Mesenteric fat pad (tissue), 1 donor: Measurements from ENCODE around the gene VIL1. TPM values are rescaled to one million over a fixed set of nuclear protein-coding genes. Genes with fewer than 3 reads are reported as not detected.

ENCODE experiments used
- DNase-seq: peaks from one replicate; pipeline ENCODE4 v3.0.0-alpha.2; 2020; ENCODE audit warnings: low spot score
- long read RNA-seq: library from polyadenylated mRNA; unstranded; transcript quantifications from one replicate; pipeline ENCODE4 v2.0.0, GENCODE V29; 2020
- total RNA-seq: library from RNA; stranded (reverse); fragmentation: NEBNext Ultra II Directional; extraction: Animal tissue kit (Norgen Biotek cat#: 25700); gene quantifications from one replicate; pipeline ENCODE4 v1.2.1, GENCODE V29; 2021
- donor health status: DM: yes; HTN: yes; CAD: no.

VIL1 gene
- total RNA-seq, result 0.55 TPM
- long read RNA-seq, result 0 reads

DNA sequence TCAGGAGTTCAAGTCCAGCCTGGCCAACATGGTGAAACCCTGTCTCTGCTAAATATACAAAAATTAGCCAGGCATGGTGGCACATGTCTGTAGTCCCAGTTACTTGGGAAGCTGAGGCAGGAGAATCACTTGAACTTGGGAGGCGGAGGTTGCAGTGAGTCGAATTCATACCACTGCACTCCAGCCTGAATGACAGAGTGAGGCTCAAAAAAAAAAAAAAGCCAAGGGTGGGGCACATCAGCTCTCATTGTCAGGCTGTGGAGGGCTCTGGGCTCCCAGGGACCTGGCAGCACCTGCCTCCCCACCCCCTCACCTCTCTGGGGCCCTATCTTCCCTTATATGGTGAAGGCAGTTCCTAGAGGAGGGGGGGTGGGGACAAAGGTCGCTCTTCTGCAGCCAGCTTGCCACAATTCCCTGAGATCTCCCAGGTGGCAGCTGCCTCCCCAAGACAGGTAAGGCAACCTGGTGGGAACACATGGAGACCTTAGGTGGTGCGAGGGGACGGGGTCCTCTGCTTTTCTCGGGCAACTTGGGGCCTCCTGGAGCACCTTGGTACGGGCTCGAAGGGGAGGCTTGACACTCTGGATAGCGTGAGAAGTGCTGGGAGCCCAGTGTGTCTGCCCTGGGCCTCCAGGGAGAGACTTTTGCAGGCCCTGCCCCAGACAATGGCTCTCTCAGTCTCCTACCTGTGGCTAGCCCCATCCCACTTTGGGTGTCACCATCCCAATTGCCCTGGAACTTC is at the start of gene VIL1:
Gene VIL1, plus strand, starts transcription at position 407 of the 742 bp plus-strand sequence. CDS start 4,656 bp downstream, outside the sequence.
- no peak for DNase-seq

DNA sequence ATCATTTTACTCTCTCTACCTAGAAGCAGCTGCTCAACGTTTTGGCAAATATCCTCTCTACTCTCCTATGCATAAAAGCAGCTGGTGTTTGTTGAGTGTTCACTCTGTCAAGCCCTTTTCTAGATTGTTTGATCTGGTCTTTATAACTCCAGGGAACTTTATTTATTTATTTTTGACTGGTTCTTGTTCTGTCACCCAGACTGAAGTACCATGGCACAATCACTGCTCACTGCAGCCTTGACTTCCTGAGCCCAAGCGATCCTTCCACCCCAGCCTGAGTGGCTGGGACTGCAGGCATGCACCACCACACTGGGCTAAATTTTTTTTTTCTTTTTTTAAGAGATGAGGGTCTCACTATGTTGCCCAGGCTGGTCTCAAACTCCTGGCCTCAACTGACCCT is 49.6 kb upstream of the VIL1 start:
- no peak for DNase-seq

DNA sequence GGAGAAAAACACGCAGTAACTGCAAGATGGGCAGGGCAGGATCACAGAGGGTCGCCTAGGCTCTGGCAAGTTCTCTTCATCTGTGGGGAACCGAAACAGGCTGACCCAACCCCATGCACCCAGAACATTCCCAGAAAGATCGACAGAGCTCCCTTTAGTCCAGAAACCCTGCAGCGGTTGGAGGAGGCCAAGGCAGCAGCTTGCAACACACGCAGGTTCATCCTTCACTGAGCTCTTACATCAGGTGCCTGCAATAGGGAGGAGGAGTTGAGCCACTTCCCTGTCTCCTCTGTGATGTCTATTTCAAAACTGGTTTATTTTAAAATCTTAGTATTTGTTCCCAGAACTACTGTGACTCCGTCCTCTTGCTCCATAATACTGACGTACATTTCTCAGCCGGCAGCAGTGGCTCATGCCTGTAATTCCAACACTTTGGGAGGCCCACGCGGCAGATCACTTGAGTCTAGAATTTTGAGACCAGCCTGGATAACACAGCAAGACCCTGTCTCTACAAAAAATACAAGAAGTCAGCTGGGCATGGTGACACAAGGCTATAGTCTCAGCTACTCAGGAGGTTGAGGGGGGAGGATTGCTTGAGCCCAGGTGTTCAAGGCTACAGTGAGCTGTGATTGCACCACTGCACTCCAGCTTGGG is 48.4 kb upstream of the VIL1 start:
- no peak for DNase-seq

DNA sequence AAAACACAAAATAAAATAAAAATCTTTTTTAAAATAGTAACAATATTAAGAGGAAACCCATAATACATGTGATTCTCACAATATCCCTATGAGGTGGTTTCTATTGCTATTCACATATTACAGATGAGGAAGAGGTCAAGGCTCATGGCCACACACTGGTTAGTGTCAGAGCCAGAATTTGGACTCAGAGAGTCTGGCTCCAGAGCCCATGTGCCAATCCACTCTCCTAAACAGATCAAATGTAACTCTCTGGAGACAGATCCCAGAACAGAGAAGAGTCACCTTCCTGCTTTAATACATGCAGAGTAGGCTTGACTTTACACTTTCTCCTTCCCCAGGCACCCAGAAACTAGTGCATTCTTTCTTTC is 47.0 kb upstream of the VIL1 start:
- no peak for DNase-seq

DNA sequence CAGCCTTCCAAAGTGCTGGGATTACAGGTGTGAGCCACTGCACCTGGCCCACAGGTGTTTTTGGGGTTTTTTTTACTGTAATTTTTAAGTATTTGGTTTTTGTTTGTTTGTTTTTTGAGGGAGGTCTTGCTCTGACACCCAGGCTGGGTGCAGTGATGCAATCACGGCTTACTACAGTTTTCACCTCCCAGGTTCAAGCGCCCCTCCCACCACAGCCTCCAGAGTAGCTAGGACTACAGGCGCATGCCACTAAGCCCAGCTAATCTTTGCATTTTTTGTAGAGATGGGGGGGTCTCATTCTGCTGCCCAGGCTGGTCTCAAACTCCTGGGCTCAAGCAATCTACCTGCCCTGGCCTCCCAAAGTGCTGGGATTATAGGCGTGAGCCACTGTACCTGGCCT is 44.1 kb upstream of the VIL1 start:
- DNase-seq, result no peak

DNA sequence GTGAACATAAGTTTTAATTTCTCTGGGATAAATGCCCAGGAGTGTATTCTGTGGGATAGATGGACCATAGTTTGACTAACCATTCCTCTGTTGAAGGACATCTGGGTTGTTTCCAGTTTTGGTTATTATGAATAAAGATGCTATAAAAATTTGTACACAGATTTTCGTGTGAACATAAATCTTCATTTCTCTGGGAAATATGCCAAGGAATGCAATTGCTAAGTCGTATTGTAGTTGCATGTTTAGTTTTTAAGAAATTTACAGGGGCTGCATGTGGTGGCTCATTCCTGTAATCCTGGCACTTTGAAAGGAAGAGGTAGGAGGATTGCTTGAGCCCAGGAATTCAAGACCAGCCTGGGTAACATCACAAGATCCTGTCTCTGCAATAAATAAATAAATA is 43.7 kb upstream of the VIL1 start:
- no peak for DNase-seq

DNA sequence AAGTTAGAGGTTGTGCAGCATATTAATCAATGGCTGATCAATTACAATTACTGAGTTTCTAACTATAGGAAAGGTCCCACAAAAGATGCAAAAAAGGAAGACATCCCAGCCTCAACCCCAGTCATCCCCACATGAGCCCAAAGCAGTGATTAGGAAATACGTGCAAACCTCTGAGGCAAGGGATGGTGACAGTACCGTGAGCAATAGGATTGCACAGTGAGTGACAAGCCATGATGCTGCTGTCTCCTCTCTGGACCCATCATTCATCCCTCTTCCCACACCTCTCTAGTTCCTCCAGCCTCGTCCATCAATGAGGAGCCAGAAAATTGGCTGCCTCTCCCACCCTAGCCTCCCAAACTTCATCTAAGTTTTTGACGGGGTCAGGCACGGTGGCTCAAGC is 40.9 kb upstream of the VIL1 start:
- no peak for DNase-seq

DNA sequence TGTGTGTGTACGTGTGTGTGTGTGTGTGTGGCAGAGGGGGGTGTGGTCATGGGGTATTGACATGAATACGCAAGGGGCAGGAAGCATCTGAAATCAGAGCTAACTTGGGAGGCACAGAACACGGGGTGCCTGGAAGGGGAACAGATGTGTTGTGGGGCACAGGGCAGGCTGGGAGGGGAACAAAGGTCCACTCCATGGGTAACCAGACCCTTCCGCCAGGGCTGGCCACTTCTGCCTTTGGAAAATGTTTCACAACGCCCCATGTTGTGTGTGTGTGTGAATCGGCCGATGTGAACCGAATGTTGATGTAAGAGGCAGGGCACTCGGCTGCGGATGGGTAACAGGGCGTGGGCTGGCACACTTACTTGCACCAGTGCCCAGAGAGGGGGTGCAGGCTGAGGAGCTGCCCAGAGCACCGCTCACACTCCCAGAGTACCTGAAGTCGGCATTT is 37.0 kb upstream of the VIL1 start, which contains the start of gene SLC11A1:
Gene SLC11A1, plus strand, starts transcription at position 358 of the 451 bp plus-strand sequence. CDS start 96 bp downstream, outside the sequence.
- no peak for DNase-seq

DNA sequence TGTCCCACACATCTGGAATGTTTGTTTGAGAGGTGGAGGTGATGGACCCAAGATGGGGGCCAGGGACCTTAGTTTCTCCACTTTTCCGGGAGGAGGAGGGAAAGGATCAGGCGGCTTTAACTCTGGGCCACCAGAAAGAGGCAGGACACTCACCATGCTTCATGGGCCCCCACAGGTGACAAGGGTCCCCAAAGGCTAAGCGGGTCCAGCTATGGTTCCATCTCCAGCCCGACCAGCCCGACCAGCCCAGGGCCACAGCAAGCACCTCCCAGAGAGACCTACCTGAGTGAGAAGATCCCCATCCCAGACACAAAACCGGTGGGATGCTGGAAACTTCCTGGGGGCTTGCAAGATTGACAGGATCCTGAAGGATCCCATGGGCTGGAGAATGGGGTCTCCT is 36.1 kb upstream of the VIL1 start:
- no peak for DNase-seq

DNA sequence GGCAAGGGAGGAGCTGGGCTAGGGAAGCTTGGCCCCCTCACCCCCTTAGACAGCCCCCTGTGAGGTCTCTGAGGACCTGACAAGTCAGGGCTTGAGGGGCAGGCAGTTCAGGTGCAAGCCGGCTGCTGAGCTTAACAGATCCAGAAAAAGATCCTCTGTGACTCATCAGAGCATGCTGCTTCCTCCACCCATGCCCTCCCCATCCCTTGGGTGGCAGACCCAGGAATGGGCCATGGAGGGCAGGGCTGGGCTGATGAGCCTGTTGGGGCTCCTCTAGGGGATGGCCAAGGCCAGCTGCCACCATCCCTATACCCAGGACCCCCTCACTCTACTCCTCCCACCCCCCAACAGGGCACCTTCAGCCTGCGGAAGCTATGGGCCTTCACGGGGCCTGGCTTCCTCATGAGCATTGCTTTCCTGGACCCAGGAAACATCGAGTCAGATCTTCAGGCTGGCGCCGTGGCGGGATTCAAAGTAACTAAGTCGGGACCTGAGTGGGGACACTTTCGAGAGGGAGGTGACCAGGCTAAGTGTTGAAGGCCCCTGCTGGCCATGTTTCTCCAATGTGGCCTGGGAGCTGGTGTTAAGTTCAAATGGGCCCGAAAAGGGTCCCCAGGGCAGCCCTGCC is 34.9 kb upstream of the VIL1 start:
- DNase-seq, result no peak

DNA sequence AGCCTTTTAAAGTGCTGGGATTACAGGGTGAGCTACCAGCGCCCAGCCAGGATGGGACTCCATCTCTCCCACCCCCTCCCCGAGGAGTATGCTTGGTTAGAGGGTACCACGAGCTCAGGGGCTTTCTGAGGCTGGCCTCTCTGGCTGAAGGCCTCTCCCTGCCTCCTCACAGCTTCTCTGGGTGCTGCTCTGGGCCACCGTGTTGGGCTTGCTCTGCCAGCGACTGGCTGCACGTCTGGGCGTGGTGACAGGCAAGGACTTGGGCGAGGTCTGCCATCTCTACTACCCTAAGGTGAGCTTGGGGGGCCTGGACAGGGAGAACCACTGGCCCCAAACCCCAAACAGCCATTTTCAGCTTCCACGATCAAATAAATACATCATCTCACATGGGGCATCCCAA is 33.9 kb upstream of the VIL1 start:
- DNase-seq, result no peak

DNA sequence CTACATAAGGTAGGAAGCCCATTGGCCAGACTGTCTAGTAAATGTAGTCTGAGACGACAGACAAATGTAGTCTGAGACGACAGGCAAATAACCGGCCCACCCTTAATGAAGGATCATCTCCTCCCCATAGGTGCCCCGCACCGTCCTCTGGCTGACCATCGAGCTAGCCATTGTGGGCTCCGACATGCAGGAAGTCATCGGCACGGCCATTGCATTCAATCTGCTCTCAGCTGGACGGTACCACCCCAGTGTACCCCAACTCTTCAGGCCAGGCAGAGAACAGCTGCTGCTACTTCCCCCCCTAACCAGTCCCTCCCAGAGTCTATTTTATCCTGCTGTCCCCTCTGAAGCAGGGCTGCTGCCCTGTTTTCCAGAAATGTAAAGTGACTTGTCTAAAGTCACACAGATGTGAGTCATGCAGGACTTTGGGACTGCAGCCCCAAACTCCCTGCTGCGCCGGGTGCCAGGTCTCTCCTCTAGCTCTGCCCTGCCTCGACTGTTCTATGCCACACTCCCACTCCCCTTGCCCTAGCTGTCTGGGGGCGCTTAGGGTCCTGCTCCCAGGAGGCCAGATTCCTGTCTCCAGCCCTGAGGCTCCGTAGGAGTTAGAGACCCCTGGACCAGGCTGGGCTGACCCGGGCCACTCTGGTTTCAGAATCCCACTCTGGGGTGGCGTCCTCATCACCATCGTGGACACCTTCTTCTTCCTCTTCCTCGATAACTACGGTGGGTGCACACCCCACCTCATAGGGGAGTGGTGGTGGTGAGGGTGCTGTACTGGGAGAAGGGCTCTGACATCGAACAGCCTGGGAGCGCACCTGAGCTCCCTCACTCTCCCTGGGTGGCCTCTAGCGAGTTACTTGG is 32.2 kb upstream of the VIL1 start:
- DNase-seq, result no peak

DNA sequence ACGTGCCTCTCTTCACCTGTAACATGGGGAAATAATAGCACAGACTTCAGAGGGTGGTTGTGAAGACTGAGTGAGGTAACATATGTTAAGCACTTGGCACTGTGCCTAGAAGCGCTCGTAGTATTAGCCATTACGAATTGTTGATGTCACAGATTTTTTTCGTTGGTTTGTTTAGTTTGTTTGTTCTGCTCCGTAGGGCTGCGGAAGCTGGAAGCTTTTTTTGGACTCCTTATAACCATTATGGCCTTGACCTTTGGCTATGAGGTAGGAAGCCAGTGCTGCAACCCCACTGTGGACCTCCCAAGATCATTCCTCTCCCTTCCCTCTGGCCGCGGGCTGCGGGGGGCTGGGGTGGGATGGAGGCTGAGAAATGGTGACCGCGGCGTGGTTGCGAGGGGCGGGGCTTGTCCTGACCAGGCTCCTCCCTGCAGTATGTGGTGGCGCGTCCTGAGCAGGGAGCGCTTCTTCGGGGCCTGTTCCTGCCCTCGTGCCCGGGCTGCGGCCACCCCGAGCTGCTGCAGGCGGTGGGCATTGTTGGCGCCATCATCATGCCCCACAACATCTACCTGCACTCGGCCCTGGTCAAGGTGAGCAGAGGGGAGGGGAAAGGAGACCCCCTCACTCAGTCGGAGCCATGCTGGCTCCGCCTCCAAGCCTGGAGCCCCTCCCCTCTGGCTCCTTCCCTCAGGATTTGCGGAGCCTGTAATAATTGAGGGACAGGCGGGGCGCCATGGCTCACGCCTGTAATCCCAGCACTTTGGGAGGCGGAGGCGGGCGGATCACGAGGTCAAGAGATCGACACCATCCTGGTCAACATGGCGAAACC is 31.3 kb upstream of the VIL1 start:
- DNase-seq, result no peak

DNA sequence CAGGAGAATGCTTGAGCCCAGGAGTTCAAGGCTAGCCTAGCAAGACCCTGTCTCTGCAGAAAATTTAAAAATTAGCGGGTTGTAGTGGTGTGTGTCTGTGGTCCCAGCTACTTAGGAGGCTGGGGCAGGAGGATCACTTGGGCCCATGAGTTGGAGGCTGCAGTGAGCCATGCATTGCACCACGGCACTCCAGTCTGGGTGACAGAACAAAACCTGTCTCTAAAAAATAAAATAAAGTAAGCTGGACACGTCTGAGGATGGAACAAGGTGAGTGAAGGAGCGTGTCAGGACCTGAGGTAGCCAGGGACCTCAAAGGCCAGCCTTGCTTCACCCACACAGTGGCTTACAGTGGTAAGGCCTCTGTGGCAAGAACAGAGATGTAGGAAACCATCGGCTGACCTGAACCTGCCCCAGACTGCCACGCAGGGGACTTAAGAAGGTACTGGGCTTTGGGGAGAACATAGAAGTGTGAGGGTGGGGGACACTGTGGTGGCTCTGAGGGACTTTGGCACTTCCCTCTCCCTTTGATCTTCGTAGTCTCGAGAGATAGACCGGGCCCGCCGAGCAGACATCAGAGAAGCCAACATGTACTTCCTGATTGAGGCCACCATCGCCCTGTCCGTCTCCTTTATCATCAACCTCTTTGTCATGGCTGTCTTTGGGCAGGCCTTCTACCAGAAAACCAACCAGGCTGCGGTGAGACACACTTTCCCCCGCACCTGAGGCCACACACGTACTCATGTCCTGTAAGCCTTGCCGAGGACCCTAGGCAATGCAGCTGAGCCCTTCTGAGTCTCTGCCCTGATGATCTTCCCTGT is 29.4 kb upstream of the VIL1 start:
- DNase-seq, result no peak

DNA sequence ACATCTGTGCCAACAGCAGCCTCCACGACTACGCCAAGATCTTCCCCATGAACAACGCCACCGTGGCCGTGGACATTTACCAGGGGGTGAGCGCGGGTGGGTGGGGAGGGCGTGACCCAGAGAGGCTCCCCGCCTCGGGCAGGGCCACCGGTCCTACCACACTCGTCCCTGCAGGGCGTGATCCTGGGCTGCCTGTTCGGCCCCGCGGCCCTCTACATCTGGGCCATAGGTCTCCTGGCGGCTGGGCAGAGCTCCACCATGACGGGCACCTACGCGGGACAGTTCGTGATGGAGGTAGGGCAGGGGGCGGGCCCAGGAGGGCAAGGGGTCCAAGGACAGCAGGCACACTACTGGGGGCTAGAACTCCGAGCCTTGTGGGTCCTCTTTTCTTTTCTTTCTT is 27.7 kb upstream of the VIL1 start:
- no peak for DNase-seq

DNA sequence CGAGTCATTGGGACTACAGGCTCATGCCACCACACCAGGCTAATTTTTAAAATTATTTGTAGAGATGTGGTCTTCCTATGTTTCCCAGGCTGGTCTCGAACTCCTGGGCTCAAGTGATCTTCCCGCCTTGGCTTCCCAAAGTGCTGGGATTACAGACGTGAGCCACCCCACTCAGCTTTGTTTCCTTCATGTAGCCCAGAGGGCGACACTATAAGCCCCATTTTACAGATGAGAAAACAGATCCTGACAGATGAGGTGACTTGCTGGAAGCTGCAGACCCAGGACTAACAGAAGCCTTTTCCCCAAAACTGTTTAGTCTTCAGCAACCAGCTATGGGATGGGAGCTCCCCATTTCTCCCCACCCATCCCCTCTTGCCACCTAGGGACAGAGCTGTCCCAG is 26.5 kb upstream of the VIL1 start:
- DNase-seq, result no peak

DNA sequence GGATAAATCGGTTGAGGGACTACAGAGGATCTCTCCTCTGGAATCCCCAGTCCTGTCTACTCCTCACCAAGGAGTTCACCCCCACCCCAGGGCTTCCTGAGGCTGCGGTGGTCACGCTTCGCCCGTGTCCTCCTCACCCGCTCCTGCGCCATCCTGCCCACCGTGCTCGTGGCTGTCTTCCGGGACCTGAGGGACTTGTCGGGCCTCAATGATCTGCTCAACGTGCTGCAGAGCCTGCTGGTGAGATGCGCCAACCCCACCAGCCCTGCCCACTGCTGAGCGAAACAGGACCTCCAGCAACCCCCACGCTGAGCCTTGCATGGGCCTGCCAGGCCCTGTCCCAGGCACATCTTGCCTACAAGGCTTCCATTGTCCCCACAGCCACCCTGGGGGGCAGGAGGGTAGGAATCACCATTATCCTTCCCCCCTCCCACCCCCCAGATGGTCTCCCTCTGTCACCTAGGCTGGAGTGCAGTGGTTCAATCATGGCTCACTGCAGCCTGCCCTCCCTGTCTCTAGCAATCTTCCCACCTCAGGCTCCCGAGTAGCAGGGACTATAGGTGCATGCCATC is 25.9 kb upstream of the VIL1 start:
- DNase-seq, result no peak

DNA sequence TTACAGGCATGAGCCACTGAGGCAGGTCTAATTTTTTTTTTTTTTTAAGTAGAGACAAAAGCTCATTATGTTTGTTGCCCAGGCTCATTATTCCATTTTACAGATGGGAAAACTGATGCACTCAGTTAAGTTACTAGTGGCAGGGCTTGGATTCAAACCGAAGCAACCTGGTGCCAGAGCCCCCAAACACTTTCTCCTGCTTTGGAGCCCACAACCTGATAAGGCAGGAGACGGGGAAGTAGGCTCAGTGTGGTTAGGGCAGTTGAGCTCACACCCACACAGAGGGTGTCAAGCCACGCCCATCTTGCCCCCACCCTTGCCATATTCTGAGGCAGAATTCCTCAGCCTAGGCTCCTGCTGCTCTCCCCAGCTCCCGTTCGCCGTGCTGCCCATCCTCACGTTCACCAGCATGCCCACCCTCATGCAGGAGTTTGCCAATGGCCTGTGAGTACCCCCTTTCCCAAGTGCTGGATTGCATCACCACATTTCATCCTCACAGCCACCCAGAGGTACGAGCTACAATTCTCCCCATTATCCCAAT is 25.1 kb upstream of the VIL1 start:
- DNase-seq, result no peak
